GM23248 (cell line): Measurements from ENCODE around the gene BFSP1.

ENCODE experiments used
- EZH2 ChIP-seq: fragments of 200-600 bp; sonication (generic); IDR thresholded peaks from 2 replicates; pipeline ENCODE4 v1.6.1; 2018; ENCODE audit warnings: antibody characterized with exemption, mild to moderate bottlenecking; ENCODE audit not compliant: insufficient read depth, poor library complexity, severe bottlenecking
- EZH2phosphoT487 ChIP-seq: fragments of 200-600 bp; sonication (generic); IDR thresholded peaks from 2 replicates; pipeline ENCODE4 v1.6.1; 2018; ENCODE audit warnings: antibody characterized with exemption, moderate library complexity, mild to moderate bottlenecking, low read depth; ENCODE audit not compliant: insufficient read depth

DNA sequence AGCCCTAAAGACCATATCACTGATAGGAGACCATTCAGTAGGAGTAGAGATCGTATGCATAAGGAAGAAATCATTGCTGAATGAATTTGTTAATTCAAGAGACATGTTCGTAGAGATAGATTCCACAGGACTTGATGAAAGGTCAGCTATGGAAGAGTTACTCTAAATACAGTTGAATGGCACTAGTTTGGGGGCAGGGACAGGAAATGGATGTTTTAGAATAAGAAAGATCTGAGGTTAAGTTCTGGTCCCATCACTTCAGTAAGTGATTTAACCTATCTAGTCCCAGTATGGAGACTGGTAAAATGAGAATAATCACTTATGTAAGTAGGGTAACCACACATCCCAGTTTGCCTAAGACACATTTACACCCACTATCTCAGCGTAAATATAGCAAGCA, 2.9 kb upstream of the BFSP1 start:
- TF ChIP-seq EZH2 (no peak), EZH2phosphoT487 (no peak)
